CD8-positive, alpha-beta memory T cell (primary cell): ENCODE measurements around the gene EVX2. TPM values are rescaled to one million over a fixed set of nuclear protein-coding genes. Genes with fewer than 3 reads are reported as not detected.

Experiments used
- CTCF ChIA-PET: fragments of 350-600 bp; sonication (Branson Sonifier 250); formaldehyde crosslinking; loops from one replicate; lab custom pipeline; 2021; ENCODE audit warnings: antibody characterized with exemption; lab: Charles Lee
- POLR2A ChIA-PET: fragments of 350-600 bp; sonication (Branson Sonifier 250); formaldehyde crosslinking; loops from one replicate; lab custom pipeline; 2021; ENCODE audit warnings: antibody characterized with exemption; lab: Charles Lee
- DNase-seq, 5 donors: peaks; one replicate each; pipeline versions ENCODE4 v3.0.0 to v3.0.0-alpha.2; 2020 to 2022; ENCODE audit warnings: mixed read lengths in 1 of 5
- H3K27ac ChIP-seq: one replicate; pipeline ENCODE4 v1.7.0; 2013; ENCODE audit warnings: low read depth, mild to moderate bottlenecking, low read length, moderate library complexity
- H3K27me3 ChIP-seq: 2 replicates; pipeline ENCODE4 v1.7.0; 2013; ENCODE audit warnings: low read length, mild to moderate bottlenecking; ENCODE audit not compliant: insufficient read depth, poor library complexity, severe bottlenecking
- H3K36me3 ChIP-seq: 2 replicates; pipeline ENCODE4 v1.7.0; 2013; ENCODE audit warnings: mild to moderate bottlenecking, low read length, moderate library complexity; ENCODE audit not compliant: insufficient read depth
- H3K4me1 ChIP-seq: 2 replicates; pipeline ENCODE4 v1.7.0; 2013; ENCODE audit warnings: mild to moderate bottlenecking, low read length, moderate library complexity; ENCODE audit not compliant: insufficient read depth
- H3K4me3 ChIP-seq: 2 replicates; pipeline ENCODE4 v1.7.0; 2013; ENCODE audit warnings: mild to moderate bottlenecking, low read length
- H3K9me3 ChIP-seq: 2 replicates; pipeline ENCODE4 v1.7.0; 2013; ENCODE audit warnings: mild to moderate bottlenecking, low read length
- H3K27ac Mint-ChIP-seq, 8 donors: one replicate each; pipeline ENCODE4 v1.8.0; 2020 to 2021; ENCODE audit warnings: mixed read lengths in 8 of 8, mild to moderate bottlenecking in 6 of 8, inconsistent platforms in 3 of 8, moderate library complexity in 3 of 8
- H3K27me3 Mint-ChIP-seq, 2 donors: one replicate each; pipeline ENCODE4 v1.8.0; 2020 to 2021; ENCODE audit warnings: mixed read lengths in 2 of 2, mild to moderate bottlenecking in 1 of 2, moderate library complexity in 1 of 2
- H3K36me3 Mint-ChIP-seq, 3 donors: one replicate each; pipeline ENCODE4 v1.8.0; 2020 to 2021; ENCODE audit warnings: mixed read lengths in 3 of 3, inconsistent platforms in 1 of 3, mild to moderate bottlenecking in 1 of 3
- H3K4me1 Mint-ChIP-seq, 3 donors: one replicate each; pipeline ENCODE4 v1.8.0; 2020 to 2021; ENCODE audit warnings: mixed read lengths in 3 of 3, inconsistent platforms in 1 of 3, mild to moderate bottlenecking in 1 of 3
- H3K4me3 Mint-ChIP-seq, 7 donors: one replicate each; pipeline ENCODE4 v1.8.0; 2020 to 2021; ENCODE audit warnings: mixed read lengths in 7 of 7, mild to moderate bottlenecking in 6 of 7, moderate library complexity in 4 of 7, inconsistent platforms in 2 of 7
- H3K9me3 Mint-ChIP-seq, 5 donors: one replicate each; pipeline ENCODE4 v1.8.0; 2020 to 2022; ENCODE audit warnings: mixed read lengths in 5 of 5, mild to moderate bottlenecking in 3 of 5, moderate library complexity in 2 of 5, inconsistent platforms in 1 of 5
- polyA plus RNA-seq: library from polyadenylated mRNA; unstranded; fragments of 300-500 nt; fragmentation: Illumina TruSeq; gene quantifications from one replicate; pipeline ENCODE4 v1.2.3, GENCODE V29; 2021
- total RNA-seq, 2 experiments: library from RNA; stranded (reverse); gene quantifications; one replicate each; pipeline ENCODE4 v1.2.3, GENCODE V29; 2021

EVX2 gene
- total and polyA plus RNA-seq, 3 experiments from 2014 or later, result not detected

DNA sequence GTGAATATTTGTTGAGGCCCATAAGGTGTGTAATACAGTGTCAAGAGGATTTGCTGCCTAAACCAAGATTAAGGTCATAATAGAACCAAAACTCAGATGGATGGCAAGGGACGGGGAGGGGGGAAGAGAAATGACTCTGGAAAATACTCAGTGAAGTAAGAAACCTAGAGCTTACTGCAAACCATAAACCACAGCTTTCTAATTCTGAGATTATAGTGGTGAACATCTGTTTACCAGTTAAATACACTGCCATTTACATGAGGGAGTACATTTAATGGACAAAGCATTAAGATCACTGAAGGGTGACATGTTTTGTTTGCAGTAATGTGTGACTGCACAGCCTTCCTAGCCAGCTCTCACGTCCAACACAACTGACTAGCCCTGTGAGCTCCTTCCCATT, 19.8 kb downstream of the EVX2 start:
- H3K27ac ChIP-seq, result no peak overlapping the region
- CTCF ChIA-PET, result no interaction called here
- POLR2A ChIA-PET, result no interaction called here
- H3K36me3 ChIP-seq, result no peaks in the 10 kb centered on the region
- no peak overlapping the region for H3K4me3 ChIP-seq
- no peaks in the 10 kb centered on the region for H3K4me1 ChIP-seq
- peaks cover 23% of the 10 kb centered on the region for H3K27me3 ChIP-seq
- Mint-ChIP-seq H3K27me3 (peaks cover 41 to 72% of the 10 kb centered on the region in 2 donors), H3K4me1 (peaks cover 0 to 17% (median 5%) of the 10 kb centered on the region in 3 donors), H3K9me3 (peaks cover 0 to 2% (median 0%) of the 10 kb centered on the region in 5 donors), H3K27ac (no peak overlapping the region), H3K36me3 (no peaks in the 10 kb centered on the region), H3K4me3 (no peak overlapping the region)
- DNase-seq, result no peak
- H3K9me3 ChIP-seq, result no peaks in the 10 kb centered on the region

DNA sequence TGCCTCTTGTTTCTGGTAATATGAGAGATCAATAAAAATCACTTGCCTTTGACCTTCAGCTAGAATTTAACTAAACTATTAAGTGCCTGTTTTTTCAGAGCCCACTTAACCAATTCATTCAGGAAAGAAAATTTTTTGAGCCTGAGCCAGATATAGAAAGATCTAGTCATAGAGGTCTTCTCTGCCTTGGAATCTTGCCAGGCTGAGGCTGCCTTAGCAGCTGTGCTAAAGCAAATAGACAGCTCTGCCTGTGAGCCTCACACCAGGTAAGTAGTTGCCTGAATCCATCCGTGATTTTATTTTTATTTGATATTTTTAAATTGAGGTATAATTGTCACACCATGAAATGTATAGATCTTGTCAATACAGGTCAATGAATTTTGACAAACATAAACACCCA, 27.4 kb downstream of the EVX2 start:
- Mint-ChIP-seq H3K9me3 (peaks cover 0 to 2% (median 0%) of the 10 kb centered on the region in 5 donors), H3K27ac (no peak overlapping the region), H3K27me3 (peaks cover 16 to 61% of the 10 kb centered on the region in 2 donors), H3K4me3 (no peak overlapping the region), H3K4me1 (no peaks in the 10 kb centered on the region), H3K36me3 (no peaks in the 10 kb centered on the region)
- DNase-seq, result no peak
- Histone ChIP-seq H3K27me3 (no peaks in the 10 kb centered on the region), H3K9me3 (no peaks in the 10 kb centered on the region), H3K4me3 (no peak overlapping the region), H3K27ac (no peak overlapping the region), H3K4me1 (no peaks in the 10 kb centered on the region), H3K36me3 (no peaks in the 10 kb centered on the region)
- ChIA-PET CTCF (no interaction called here), POLR2A (no interaction called here)

DNA sequence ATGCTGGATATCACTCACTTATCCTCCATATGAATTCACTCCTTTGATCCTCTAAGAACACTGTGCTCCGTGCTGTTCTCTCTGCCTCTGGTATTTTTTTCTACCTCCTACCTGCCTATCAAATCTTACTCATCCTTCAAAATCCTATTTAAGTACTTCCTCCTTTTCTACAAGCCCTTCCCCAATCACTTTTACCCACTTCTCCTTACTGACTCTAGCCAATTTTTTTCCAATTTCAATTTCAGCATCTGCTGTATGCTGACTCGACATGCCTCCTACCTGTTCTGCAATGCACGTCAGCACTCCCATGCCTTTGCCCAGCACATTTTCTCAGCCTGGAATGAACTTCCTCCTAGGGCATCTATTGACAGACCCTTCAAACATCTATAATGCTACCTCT, 44.4 kb downstream of the EVX2 start:
- CTCF ChIA-PET, result no interaction called here
- no peaks in the 10 kb centered on the region for H3K4me1 ChIP-seq
- no peaks in the 10 kb centered on the region for H3K9me3 ChIP-seq
- Mint-ChIP-seq H3K27me3 (peaks cover 13 to 57% of the 10 kb centered on the region in 2 donors), H3K36me3 (no peaks in the 10 kb centered on the region), H3K4me3 (no peak overlapping the region), H3K9me3 (peaks cover 0 to 9% (median 6%) of the 10 kb centered on the region in 5 donors), H3K27ac (no peak overlapping the region), H3K4me1 (no peaks in the 10 kb centered on the region)
- no peak for DNase-seq
- H3K27ac ChIP-seq, result no peak overlapping the region
- no peak overlapping the region for H3K4me3 ChIP-seq
- no peaks in the 10 kb centered on the region for H3K36me3 ChIP-seq
- POLR2A ChIA-PET, result no interaction called here
- no peaks in the 10 kb centered on the region for H3K27me3 ChIP-seq

DNA sequence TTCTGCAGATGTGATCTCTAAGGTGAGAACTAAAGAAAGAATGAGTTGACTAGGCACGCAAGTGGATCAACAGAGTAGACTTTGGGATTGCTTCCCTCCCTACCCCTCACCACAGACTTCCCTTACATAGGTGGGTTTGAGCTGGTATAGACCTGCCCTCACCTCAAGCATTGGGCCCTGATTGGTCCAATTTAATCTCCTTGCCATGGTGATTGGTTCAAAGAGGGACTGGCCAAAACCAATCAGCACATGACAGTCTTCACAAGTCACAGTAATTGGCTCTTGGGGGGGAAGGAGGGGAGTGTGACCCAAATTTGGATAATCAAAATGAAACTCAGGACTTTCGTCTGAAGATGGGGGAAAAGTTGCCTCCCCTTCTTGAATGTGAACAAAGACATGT, 45.1 kb downstream of the EVX2 start:
- Histone ChIP-seq H3K27ac (no peak overlapping the region), H3K36me3 (no peaks in the 10 kb centered on the region), H3K27me3 (no peaks in the 10 kb centered on the region), H3K4me1 (no peaks in the 10 kb centered on the region), H3K9me3 (no peaks in the 10 kb centered on the region), H3K4me3 (no peak overlapping the region)
- no peaks in the 10 kb centered on the region for H3K4me1 Mint-ChIP-seq
- POLR2A ChIA-PET, result no interaction called here
- DNase-seq, result no peak
- H3K27ac Mint-ChIP-seq, result peak overlapping the region in 1 of 8 donors; percentile 35
- peaks cover 0 to 5% (median 2%) of the 10 kb centered on the region in 5 donors for H3K9me3 Mint-ChIP-seq
- H3K36me3 Mint-ChIP-seq, result no peaks in the 10 kb centered on the region
- H3K27me3 Mint-ChIP-seq, result peaks cover 12 to 57% of the 10 kb centered on the region in 2 donors
- CTCF ChIA-PET, result no interaction called here
- peak overlapping the region in 1 of 7 donors; percentile 24 for H3K4me3 Mint-ChIP-seq

DNA sequence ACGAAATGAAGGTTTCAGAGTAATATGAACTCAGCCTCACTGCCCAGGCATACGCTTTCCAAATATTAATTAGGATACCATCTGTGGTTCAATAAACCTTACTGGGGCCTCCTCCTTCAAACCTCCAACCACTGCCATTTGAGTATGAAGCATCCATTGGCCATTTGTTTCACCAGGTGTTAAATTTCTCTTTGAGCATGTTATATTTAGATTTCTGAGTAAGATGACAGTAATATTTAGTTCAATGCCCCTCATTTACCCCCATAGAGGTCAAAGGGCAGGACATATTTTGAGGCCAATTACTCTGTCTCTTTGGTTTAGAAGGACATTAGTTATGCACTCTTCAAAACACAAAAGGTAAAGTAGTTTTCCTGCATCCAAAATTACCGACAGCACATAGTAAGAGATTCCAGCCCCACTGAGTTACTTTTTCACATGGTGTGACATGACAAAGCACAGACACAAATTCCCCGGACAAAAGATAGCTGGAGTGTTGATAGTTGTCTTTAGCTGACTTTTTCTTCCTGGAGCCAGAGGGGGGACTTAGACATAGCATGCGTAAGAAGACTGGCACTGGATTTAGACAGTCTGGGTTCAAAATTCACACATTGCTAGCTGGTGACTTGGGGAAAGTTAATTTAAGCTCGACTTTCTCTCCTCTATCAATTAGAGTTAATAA, 48.6 kb downstream of the EVX2 start:
- H3K4me1 Mint-ChIP-seq, result no peaks in the 10 kb centered on the region
- no peaks in the 10 kb centered on the region for H3K36me3 Mint-ChIP-seq

DNA sequence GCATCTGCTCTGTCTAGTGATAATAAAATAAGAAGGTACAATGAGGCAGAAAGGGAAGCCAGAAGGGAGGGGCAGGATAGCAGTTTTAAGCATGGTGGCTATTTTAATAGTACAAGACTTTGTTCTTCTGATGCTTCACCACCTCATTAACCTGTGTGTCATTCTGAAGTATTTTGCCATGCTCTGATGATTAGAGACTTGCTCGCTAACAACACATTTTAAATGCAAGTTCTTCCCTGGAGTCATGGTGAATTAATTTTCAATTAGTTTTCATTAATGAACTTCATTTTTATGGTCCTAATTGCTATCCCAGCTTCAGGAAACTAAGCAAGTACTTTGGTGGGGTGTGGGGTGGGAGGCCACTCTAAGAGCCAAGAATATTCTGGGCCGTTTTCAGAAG, 56.0 kb downstream of the EVX2 start:
- ChIA-PET POLR2A (no interaction called here), CTCF (no interaction called here)
- no peaks in the 10 kb centered on the region for H3K36me3 Mint-ChIP-seq
- Histone ChIP-seq H3K4me1 (no peaks in the 10 kb centered on the region), H3K9me3 (no peaks in the 10 kb centered on the region), H3K4me3 (no peak overlapping the region), H3K27me3 (peaks cover 10% of the 10 kb centered on the region), H3K36me3 (no peaks in the 10 kb centered on the region), H3K27ac (no peak overlapping the region)
- no peak overlapping the region for H3K4me3 Mint-ChIP-seq
- peaks cover 9 to 49% of the 10 kb centered on the region in 2 donors for H3K27me3 Mint-ChIP-seq
- no peaks in the 10 kb centered on the region for H3K4me1 Mint-ChIP-seq
- no peaks in the 10 kb centered on the region for H3K9me3 Mint-ChIP-seq
- no peak for DNase-seq
- no peak overlapping the region for H3K27ac Mint-ChIP-seq

More for the DNA sequence above, 48.6 kb downstream of the EVX2 start:
- Mint-ChIP-seq H3K9me3 (no peaks in the 10 kb centered on the region), H3K27me3 (peaks cover 7 to 42% of the 10 kb centered on the region in 2 donors), H3K4me3 (no peak overlapping the region), H3K27ac (no peak overlapping the region)
- ChIA-PET POLR2A (no interaction called here), CTCF (no interaction called here)
- no peaks in the 10 kb centered on the region for H3K27me3 ChIP-seq
- H3K36me3 ChIP-seq, result no peaks in the 10 kb centered on the region
- H3K9me3 ChIP-seq, result no peaks in the 10 kb centered on the region
- DNase-seq, result no peak
- no peaks in the 10 kb centered on the region for H3K4me1 ChIP-seq
- no peak overlapping the region for H3K27ac ChIP-seq
- H3K4me3 ChIP-seq, result no peak overlapping the region

Other genes with a start within 250 kb of the EVX2 start
- gene LNPK, start 81.7 kb downstream of the EVX2 start, total RNA-seq, result 10 to 100 TPM; 31.7 to 36.0 TPM
- 17.5 TPM for gene LNPK, start 81.7 kb downstream of the EVX2 start, polyA plus RNA-seq
- gene HOXD13, start 8.8 kb upstream of the EVX2 start, total RNA-seq, result not detected
- gene HOXD13, start 8.8 kb upstream of the EVX2 start, polyA plus RNA-seq, result not detected
- gene HOXD12, start 15.8 kb upstream of the EVX2 start, total RNA-seq, result not detected
- not detected for gene HOXD12, start 15.8 kb upstream of the EVX2 start, polyA plus RNA-seq
- not detected for gene HOXD11, start 23.3 kb upstream of the EVX2 start, total RNA-seq
- not detected for gene HOXD11, start 23.3 kb upstream of the EVX2 start, polyA plus RNA-seq
- not detected for gene HOXD10, start 32.8 kb upstream of the EVX2 start, total RNA-seq
- not detected for gene HOXD10, start 32.8 kb upstream of the EVX2 start, polyA plus RNA-seq
- gene HOXD9, start 38.8 kb upstream of the EVX2 start, total RNA-seq, result not detected
- not detected for gene HOXD9, start 38.8 kb upstream of the EVX2 start, polyA plus RNA-seq
- gene HOXD8, start 45.7 kb upstream of the EVX2 start, total RNA-seq, result not detected
- gene HOXD8, start 45.7 kb upstream of the EVX2 start, polyA plus RNA-seq, result not detected
- not detected for gene HOXD4, start 67.6 kb upstream of the EVX2 start, total RNA-seq
- not detected for gene HOXD4, start 67.6 kb upstream of the EVX2 start, polyA plus RNA-seq
- gene HOXD3, start 73.3 kb upstream of the EVX2 start, total RNA-seq, result not detected
- gene HOXD3, start 73.3 kb upstream of the EVX2 start, polyA plus RNA-seq, result not detected
- gene HOXD1, start 104.7 kb upstream of the EVX2 start, total RNA-seq, result not detected
- not detected for gene HOXD1, start 104.7 kb upstream of the EVX2 start, polyA plus RNA-seq
- gene MTX2, start 185.5 kb upstream of the EVX2 start, total RNA-seq, result 10 to 100 TPM; 26.3 to 28.9 TPM
- gene MTX2, start 185.5 kb upstream of the EVX2 start, polyA plus RNA-seq, result 21.6 TPM